Neuronal stem cell (in vitro differentiated cells): Measurements from ENCODE around the gene MPG.

Source experiments
- DNase-seq: peaks from one replicate; pipeline ENCODE4 v3.0.0-alpha.2; 2013; ENCODE audit warnings: low spot score
- H2AFZ ChIP-seq: one replicate; pipeline ENCODE4 v1.6.1; 2013; ENCODE audit warnings: mild to moderate bottlenecking, low read length, inconsistent platforms
- H2AK5ac ChIP-seq: 2 replicates; pipeline ENCODE4 v1.6.1; 2013; ENCODE audit warnings: low read depth, mild to moderate bottlenecking, inconsistent platforms, low read length, moderate library complexity, mixed read lengths
- H2BK120ac ChIP-seq: 2 replicates; pipeline ENCODE4 v1.6.1; 2013; ENCODE audit warnings: low read depth, mild to moderate bottlenecking, inconsistent platforms, low read length, moderate library complexity, mixed read lengths
- H2BK12ac ChIP-seq: one replicate; pipeline ENCODE4 v1.6.1; 2013; ENCODE audit warnings: low read length, inconsistent platforms
- H2BK15ac ChIP-seq: 2 replicates; pipeline ENCODE4 v1.6.1; 2013; ENCODE audit warnings: mild to moderate bottlenecking, low read length, inconsistent platforms, mixed read lengths
- H2BK5ac ChIP-seq: one replicate; pipeline ENCODE4 v1.6.1; 2013; ENCODE audit warnings: inconsistent platforms, mild to moderate bottlenecking, low read length, moderate library complexity
- H3K14ac ChIP-seq: one replicate; pipeline ENCODE4 v1.6.1; 2013; ENCODE audit warnings: low read length, inconsistent platforms
- H3K18ac ChIP-seq: 2 replicates; pipeline ENCODE4 v1.6.1; 2013; ENCODE audit warnings: low read length, inconsistent platforms
- H3K23ac ChIP-seq: 2 replicates; pipeline ENCODE4 v1.6.1; 2013; ENCODE audit warnings: low read depth, mild to moderate bottlenecking, mixed read lengths, low read length, inconsistent platforms; ENCODE audit not compliant: poor library complexity
- H3K27ac ChIP-seq: replicated peaks from 3 replicates; pipeline ENCODE4 v1.5.1; 2013; ENCODE audit warnings: low read length, inconsistent platforms
- H3K27me3 ChIP-seq, 3 experiments: 2 replicates each; pipeline ENCODE4 v1.6.1; 2013; ENCODE audit warnings: low read length in 3 of 3, mild to moderate bottlenecking in 2 of 3, inconsistent platforms in 1 of 3, low read depth in 1 of 3, mixed read lengths in 1 of 3, moderate library complexity in 1 of 3; ENCODE audit not compliant: control insufficient read depth in 3 of 3, insufficient read depth in 3 of 3
- H3K36me3 ChIP-seq, 2 donors: replicated peaks in 1 of 2; 2 replicates each; pipeline ENCODE4 v1.6.1; 2013; ENCODE audit warnings: low read length in 2 of 2; ENCODE audit not compliant: control insufficient read depth in 2 of 2, insufficient read depth in 2 of 2
- H3K4ac ChIP-seq: 2 replicates; pipeline ENCODE4 v1.6.1; 2013; ENCODE audit warnings: inconsistent platforms, mild to moderate bottlenecking, low read length, moderate library complexity
- H3K4me1 ChIP-seq, 2 donors: 1 replicate in 1 of 2; 2 replicates in 1 of 2; pipeline ENCODE4 v1.6.1; 2013; ENCODE audit warnings: low read length in 2 of 2, low read depth in 1 of 2; ENCODE audit not compliant: control insufficient read depth in 2 of 2, insufficient read depth in 1 of 2
- H3K4me2 ChIP-seq: one replicate; pipeline ENCODE4 v1.6.1; 2013; ENCODE audit warnings: mild to moderate bottlenecking, low read length, inconsistent platforms; ENCODE audit not compliant: insufficient read depth, poor library complexity, severe bottlenecking
- H3K4me3 ChIP-seq, 2 donors: 2 replicates each; pipeline ENCODE4 v1.5.1; 2013; ENCODE audit warnings: low read length in 2 of 2, mild to moderate bottlenecking in 2 of 2, inconsistent platforms in 1 of 2, moderate library complexity in 1 of 2
- H3K79me1 ChIP-seq: one replicate; pipeline ENCODE4 v1.6.1; 2013; ENCODE audit warnings: low read depth, mild to moderate bottlenecking, inconsistent platforms, low read length, moderate library complexity
- H3K9ac ChIP-seq: one replicate; pipeline ENCODE4 v1.6.1; 2013; ENCODE audit warnings: mild to moderate bottlenecking, low read depth, low read length, inconsistent platforms; ENCODE audit not compliant: poor library complexity
- H3K9me3 ChIP-seq, 2 donors: replicated peaks in 1 of 2; 2 replicates each; pipeline versions ENCODE3 to v1.6.1; 2013; ENCODE audit warnings: low read length in 2 of 2, mild to moderate bottlenecking in 2 of 2, inconsistent platforms in 1 of 2, low read depth in 1 of 2, mixed read lengths in 1 of 2, moderate library complexity in 1 of 2; ENCODE audit not compliant: control insufficient read depth in 2 of 2, insufficient read depth in 1 of 2
- H4K8ac ChIP-seq: one replicate; pipeline ENCODE4 v1.6.1; 2013; ENCODE audit warnings: low read depth, mild to moderate bottlenecking, inconsistent platforms, low read length, moderate library complexity
- H4K91ac ChIP-seq: one replicate; pipeline ENCODE4 v1.6.1; 2013; ENCODE audit warnings: low read length, low read depth, mild to moderate bottlenecking, inconsistent platforms; ENCODE audit not compliant: poor library complexity
- WGBS, 2 donors: extraction: QIAGEN DNeasy Blood & Tissue Kit; methylation state at CpG; one replicate each; pipeline ENCODE4 v1.1.7; 2013; ENCODE audit warnings: missing lambda C conversion rate in 2 of 2, mixed read lengths in 1 of 2; ENCODE audit not compliant: insufficient read length in 2 of 2, insufficient replicate concordance in 1 of 2; ENCODE audit errors: extremely low coverage in 2 of 2; 5-methylcytosine and 5-hydroxymethylcytosine counted together

Gene MPG

DNA sequence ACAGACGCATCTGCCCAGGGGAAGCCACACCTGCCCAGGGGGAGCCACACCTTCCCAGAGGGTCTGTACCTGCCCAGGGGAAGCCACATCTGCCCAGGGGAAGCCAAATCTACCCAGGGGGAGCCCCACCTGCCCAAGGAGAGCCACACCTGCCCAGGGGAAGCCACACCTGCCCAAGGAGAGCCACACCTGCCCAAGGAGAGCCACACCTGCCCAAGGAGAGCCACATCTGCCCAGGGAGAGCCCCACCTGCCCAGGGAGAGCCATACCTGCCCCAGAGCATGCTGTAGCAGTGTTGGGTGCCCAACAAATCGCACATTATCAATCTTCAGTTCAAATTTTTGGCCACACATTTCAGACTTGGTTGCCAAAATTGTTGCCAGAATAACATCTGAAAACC, 40.8 kb downstream of the MPG start:
- Histone ChIP-seq H3K27ac (no peak overlapping the region), H2BK15ac (no peak overlapping the region), H3K4me1 (peaks cover 0 to 3% of the 10 kb centered on the region in 2 donors), H3K14ac (no peak overlapping the region), H2AFZ (no peak overlapping the region), H3K79me1 (peaks cover 4% of the 10 kb centered on the region), H3K4me2 (no peak overlapping the region), H2BK12ac (no peak overlapping the region), H3K18ac (no peak overlapping the region), H4K8ac (no peak overlapping the region), H3K9ac (no peak overlapping the region), H3K23ac (no peak overlapping the region), H4K91ac (no peak overlapping the region), H2BK120ac (no peak overlapping the region), H3K4ac (no peak overlapping the region), H2BK5ac (no peak overlapping the region), H3K9me3 (no peaks in the 10 kb centered on the region), H3K36me3 (peaks cover 0 to 12% of the 10 kb centered on the region in 2 donors), H2AK5ac (no peak overlapping the region), H3K27me3 (no peaks in the 10 kb centered on the region), H3K4me3 (no peak overlapping the region)
- WGBS, 2 donors: no CpG with 5 or more reads among the region's 2 CpGs
- no peak for DNase-seq

- no peak for DNase-seq
Measured at GRCh38 chr16:119295-119694, 41.3 kb downstream of the MPG start.

GRCh38 chr16:119835-120491, 41.9 kb downstream of the MPG start:
- Histone ChIP-seq H2BK5ac (no peak overlapping the region), H3K4me2 (no peak overlapping the region), H3K9ac (no peak overlapping the region), H4K8ac (no peak overlapping the region), H2BK12ac (no peak overlapping the region), H3K23ac (peak overlapping the region; percentile 31), H2AFZ (no peak overlapping the region), H3K36me3 (peaks cover 0 to 12% of the 10 kb centered on the region in 2 donors), H3K4me1 (peaks cover 0 to 3% of the 10 kb centered on the region in 2 donors), H3K79me1 (peaks cover 4% of the 10 kb centered on the region), H3K27ac (no peak overlapping the region), H2BK15ac (no peak overlapping the region), H2AK5ac (no peak overlapping the region), H3K4me3 (no peak overlapping the region), H3K9me3 (no peaks in the 10 kb centered on the region), H3K14ac (no peak overlapping the region), H3K18ac (no peak overlapping the region), H3K27me3 (no peaks in the 10 kb centered on the region), H2BK120ac (no peak overlapping the region), H3K4ac (no peak overlapping the region), H4K91ac (no peak overlapping the region)
- no CpG with 5 or more reads among the region's 3 CpGs for WGBS, 2 donors
- DNase-seq: no peak

More at GRCh38 chr16:119295-119694, 41.3 kb downstream of the MPG start:
- Histone ChIP-seq H4K91ac (no peak overlapping the region), H4K8ac (no peak overlapping the region), H2BK15ac (no peak overlapping the region), H3K18ac (no peak overlapping the region), H2AK5ac (no peak overlapping the region), H3K27me3 (no peaks in the 10 kb centered on the region), H2BK120ac (no peak overlapping the region), H3K36me3 (peaks cover 0 to 12% of the 10 kb centered on the region in 2 donors), H3K4ac (no peak overlapping the region), H3K9me3 (no peaks in the 10 kb centered on the region), H3K4me1 (peaks cover 0 to 3% of the 10 kb centered on the region in 2 donors), H3K9ac (no peak overlapping the region), H2BK12ac (no peak overlapping the region), H3K4me2 (no peak overlapping the region), H3K27ac (no peak overlapping the region), H3K23ac (peak overlapping the region; percentile 31), H2BK5ac (no peak overlapping the region), H2AFZ (no peak overlapping the region), H3K4me3 (no peak overlapping the region), H3K14ac (peak overlapping the region; percentile 6), H3K79me1 (peaks cover 4% of the 10 kb centered on the region)
- WGBS, 2 donors: no CpG with 5 or more reads among the region's 5 CpGs

GRCh38 chr16:120756-121155, 42.7 kb downstream of the MPG start:
- Histone ChIP-seq H3K79me1 (peaks cover 4% of the 10 kb centered on the region), H3K4me3 (no peak overlapping the region), H3K23ac (no peak overlapping the region), H2AFZ (no peak overlapping the region), H3K9ac (no peak overlapping the region), H2BK12ac (no peak overlapping the region), H3K18ac (no peak overlapping the region), H3K14ac (no peak overlapping the region), H3K4me1 (peaks cover 0 to 3% of the 10 kb centered on the region in 2 donors), H4K8ac (no peak overlapping the region), H3K9me3 (no peaks in the 10 kb centered on the region), H4K91ac (no peak overlapping the region), H3K4me2 (no peak overlapping the region), H2BK5ac (no peak overlapping the region), H2AK5ac (no peak overlapping the region), H3K36me3 (peaks cover 0 to 12% of the 10 kb centered on the region in 2 donors), H2BK120ac (no peak overlapping the region), H3K27ac (no peak overlapping the region), H2BK15ac (no peak overlapping the region), H3K4ac (no peak overlapping the region), H3K27me3 (no peaks in the 10 kb centered on the region)
- WGBS, 2 donors: no CpG with 5 or more reads among the region's 2 CpGs
- no peak for DNase-seq
